H1 (cell line): ENCODE data around the gene ANKEF1. TPM values are rescaled to one million over a fixed set of nuclear protein-coding genes. Genes with fewer than 3 reads are reported as not detected.

Experiments
- CTCF ChIA-PET: fragments of 300-600 bp; sonication (Branson Sonifier 250); formaldehyde crosslinking; loops from one replicate; lab custom pipeline; 2021; ENCODE audit not compliant: partially characterized antibody; lab: Charles Lee
- POLR2A ChIA-PET: fragments of 300-600 bp; sonication (Branson Sonifier 250); formaldehyde crosslinking; loops from one replicate; lab custom pipeline; 2021; ENCODE audit warnings: inconsistent platforms; ENCODE audit not compliant: partially characterized antibody; lab: Charles Lee
- DNase-seq, 2 experiments: peaks; one replicate each; pipeline versions ENCODE4 v3.0.0 to v3.0.0-alpha.2; 2010 to 2022; ENCODE audit warnings: low spot score in 2 of 2, low read depth in 1 of 2, mixed read lengths in 1 of 2
- FAIRE-seq: peaks from 2 replicates; lab custom pipeline; 2011; peaks lifted over from hg19 to GRCh38; lab: Jason Lieb, UNC
- H2AFZ ChIP-seq: 2 replicates; pipeline ENCODE4 v1.8.1; 2012; ENCODE audit warnings: low read length, inconsistent platforms
- H2AK5ac ChIP-seq: 2 replicates; pipeline ENCODE4 v1.6.1; 2013; ENCODE audit warnings: low read depth, low read length
- H2BK120ac ChIP-seq: replicated peaks from 2 replicates; pipeline ENCODE3; 2013; ENCODE audit warnings: low read depth, low read length, inconsistent platforms
- H2BK12ac ChIP-seq: 2 replicates; pipeline ENCODE4 v1.6.1; 2013; ENCODE audit warnings: low read depth, low read length
- H2BK15ac ChIP-seq: 2 replicates; pipeline ENCODE4 v1.6.1; 2013; ENCODE audit warnings: low read length
- H2BK20ac ChIP-seq: 2 replicates; pipeline ENCODE4 v1.6.1; 2013; ENCODE audit warnings: low read length
- H2BK5ac ChIP-seq: 2 replicates; pipeline ENCODE4 v1.6.1; 2013; ENCODE audit warnings: low read depth, low read length
- H3K14ac ChIP-seq: 2 replicates; pipeline ENCODE4 v1.6.1; 2013; ENCODE audit warnings: inconsistent platforms; ENCODE audit not compliant: insufficient read length
- H3K18ac ChIP-seq: 2 replicates; pipeline ENCODE4 v1.6.1; 2013; ENCODE audit warnings: low read length; ENCODE audit errors: extremely low read depth
- H3K23ac ChIP-seq: 2 replicates; pipeline ENCODE4 v1.6.1; 2013; ENCODE audit warnings: inconsistent platforms; ENCODE audit not compliant: insufficient read length
- H3K23me2 ChIP-seq: 2 replicates; pipeline ENCODE4 v1.6.1; 2013; ENCODE audit warnings: low read depth, low read length
- H3K27ac ChIP-seq: 2 replicates; pipeline ENCODE4 v1.6.1; 2011; ENCODE audit warnings: low read depth, low read length, inconsistent platforms
- H3K27me3 ChIP-seq, 4 experiments: replicated peaks in 1 of 4; 1 replicate in 1 of 4; 2 replicates in 3 of 4; pipeline versions ENCODE4 v1.6.1 to v1.8.1; 2011 to 2013; ENCODE audit warnings: low read length in 3 of 4, mild to moderate bottlenecking in 3 of 4, inconsistent platforms in 2 of 4, mixed read lengths in 2 of 4, moderate library complexity in 1 of 4; ENCODE audit not compliant: control insufficient read depth in 3 of 4, insufficient read depth in 3 of 4; ENCODE audit errors: extremely low read depth in 1 of 4
- H3K36me3 ChIP-seq, 4 experiments: 2 replicates each; pipeline versions ENCODE4 v1.6.1 to v1.8.1; 2011 to 2013; ENCODE audit warnings: mild to moderate bottlenecking in 4 of 4, low read length in 3 of 4, moderate library complexity in 2 of 4, control low read depth in 1 of 4, inconsistent platforms in 1 of 4; ENCODE audit not compliant: insufficient read depth in 4 of 4, control insufficient read depth in 2 of 4
- H3K4ac ChIP-seq: replicated peaks from 2 replicates; pipeline ENCODE3; 2013; ENCODE audit warnings: low read length, low read depth, mixed read lengths, inconsistent platforms; ENCODE audit not compliant: insufficient read length
- H3K4me1 ChIP-seq, 4 experiments: replicated peaks in 1 of 4; 1 replicate in 1 of 4; 2 replicates in 3 of 4; pipeline versions ENCODE4 v1.6.1 to v1.8.1; 2011 to 2013; ENCODE audit warnings: low read length in 3 of 4, inconsistent platforms in 2 of 4, mixed read lengths in 1 of 4; ENCODE audit not compliant: insufficient read depth in 4 of 4, control insufficient read depth in 3 of 4
- H3K4me2 ChIP-seq, 2 experiments: 2 replicates each; pipeline versions ENCODE4 v1.6.1 to v1.8.1; 2011 to 2013; ENCODE audit warnings: low read depth in 2 of 2, low read length in 2 of 2, control low read depth in 1 of 2, inconsistent platforms in 1 of 2, mild to moderate bottlenecking in 1 of 2; ENCODE audit not compliant: insufficient read depth in 1 of 2
- H3K4me3 ChIP-seq, 4 experiments: fragments of 200-600, 300-600 bp in 1 of 4; sonication (generic), shearing (Covaris generic), sonication (Bioruptor Twin) in 1 of 4; 2 replicates each; pipeline versions ENCODE4 v1.5.1 to v1.8.1; 2011 to 2016; ENCODE audit warnings: low read length in 4 of 4, low read depth in 3 of 4, control low read depth in 2 of 4, inconsistent platforms in 2 of 4, mild to moderate bottlenecking in 2 of 4, mixed read lengths in 1 of 4, moderate library complexity in 1 of 4; ENCODE audit not compliant: insufficient read depth in 2 of 4; ENCODE audit errors: extremely low read depth in 1 of 4
- H3K56ac ChIP-seq: replicated peaks from 2 replicates; pipeline ENCODE3; 2013; ENCODE audit warnings: low read depth, mild to moderate bottlenecking, mixed read lengths, low read length, inconsistent platforms; ENCODE audit not compliant: insufficient read length
- H3K79me1 ChIP-seq: 2 replicates; pipeline ENCODE4 v1.6.1; 2013; ENCODE audit warnings: low read depth, low read length, control low read depth
- H3K79me2 ChIP-seq, 2 experiments: 2 replicates each; pipeline versions ENCODE4 v1.6.1 to v1.8.1; 2012 to 2013; ENCODE audit warnings: low read length in 2 of 2, mild to moderate bottlenecking in 2 of 2, inconsistent platforms in 1 of 2; ENCODE audit not compliant: insufficient read depth in 2 of 2, control insufficient read depth in 1 of 2
- H3K9ac ChIP-seq, 4 experiments: replicated peaks in 1 of 4; 1 replicate in 1 of 4; 2 replicates in 3 of 4; pipeline versions ENCODE4 v1.6.1 to v1.8.1; 2011 to 2013; ENCODE audit warnings: low read depth in 3 of 4, low read length in 3 of 4, control low read depth in 2 of 4, mild to moderate bottlenecking in 2 of 4, moderate library complexity in 2 of 4, inconsistent platforms in 1 of 4; ENCODE audit errors: extremely low read depth in 1 of 4
- H3K9me3 ChIP-seq, 2 experiments: 2 replicates each; pipeline versions ENCODE4 v1.6.1 to v1.8.1; 2012 to 2013; ENCODE audit warnings: mild to moderate bottlenecking in 2 of 2, moderate library complexity in 2 of 2, control low read depth in 1 of 2, inconsistent platforms in 1 of 2, low read depth in 1 of 2, low read length in 1 of 2, mixed read lengths in 1 of 2; ENCODE audit not compliant: insufficient read depth in 2 of 2
- H4K20me1 ChIP-seq, 2 experiments: replicated peaks in 1 of 2; 2 replicates each; pipeline versions ENCODE3 to v1.8.1; 2011 to 2013; ENCODE audit warnings: inconsistent platforms in 2 of 2, low read length in 2 of 2, mild to moderate bottlenecking in 1 of 2; ENCODE audit not compliant: insufficient read depth in 2 of 2, control insufficient read depth in 1 of 2
- H4K5ac ChIP-seq: 2 replicates; pipeline ENCODE4 v1.6.1; 2013; ENCODE audit warnings: low read length, low read depth, mixed read lengths, inconsistent platforms; ENCODE audit not compliant: insufficient read length
- H4K8ac ChIP-seq: 2 replicates; pipeline ENCODE4 v1.8.0; 2013; ENCODE audit warnings: mild to moderate bottlenecking, moderate library complexity, low read length, inconsistent platforms; ENCODE audit not compliant: insufficient read depth; ENCODE audit errors: extremely low read depth
- H4K91ac ChIP-seq: replicated peaks from 2 replicates; pipeline ENCODE3; 2013; ENCODE audit warnings: low read length, mixed read lengths, inconsistent platforms; ENCODE audit not compliant: insufficient read length
- CTCF ChIP-seq, 3 experiments: IDR thresholded peaks; 1 replicate in 2 of 3; 2 replicates in 1 of 3; pipeline versions ENCODE4 v1.5.1 to v1.6.1; 2011; ENCODE audit warnings: low read length in 3 of 3, mild to moderate bottlenecking in 3 of 3, inconsistent platforms in 2 of 3, low read depth in 1 of 3, moderate library complexity in 1 of 3; ENCODE audit not compliant: insufficient read depth in 1 of 3; ENCODE audit errors: control extremely low read depth in 1 of 3
- EGR1 ChIP-seq: IDR thresholded peaks from 2 replicates; pipeline ENCODE4 v1.6.1; 2011; ENCODE audit warnings: low read depth, low read length, borderline replicate concordance
- NANOG ChIP-seq: IDR thresholded peaks from 2 replicates; pipeline ENCODE4 v1.6.1; 2011; ENCODE audit warnings: low read length, low read depth, mild to moderate bottlenecking, inconsistent platforms; ENCODE audit not compliant: insufficient read depth, poor library complexity, severe bottlenecking
- PHF8 ChIP-seq: fragments of 200-600 bp; sonication (generic); conservative IDR thresholded peaks from 2 replicates; pipeline ENCODE4 v1.7.1; 2012; ENCODE audit warnings: low read depth, mild to moderate bottlenecking, inconsistent platforms, low read length, moderate library complexity
- POLR2AphosphoS5 ChIP-seq: IDR thresholded peaks from 2 replicates; pipeline ENCODE4 v1.6.1; 2011; ENCODE audit warnings: low read depth, low read length
- RAD21 ChIP-seq, 2 experiments: IDR thresholded peaks in 1 of 2; conservative IDR thresholded peaks in 1 of 2; 2 replicates each; pipeline ENCODE4 v1.6.1; 2011; ENCODE audit warnings: low read depth in 2 of 2, low read length in 2 of 2, improper control_type of control experiment in 1 of 2, inconsistent platforms in 1 of 2, mild to moderate bottlenecking in 1 of 2, moderate library complexity in 1 of 2
- RBBP5 ChIP-seq: IDR thresholded peaks from 2 replicates; pipeline ENCODE4 v1.7.1; 2012; ENCODE audit warnings: low read depth, mild to moderate bottlenecking, inconsistent platforms, low read length, moderate library complexity, borderline replicate concordance
- TAF1 ChIP-seq: IDR thresholded peaks from 2 replicates; pipeline ENCODE4 v1.6.1; 2011; ENCODE audit warnings: mild to moderate bottlenecking, low read depth, low read length
- WGBS, 2 experiments: shearing (Covaris generic) in 1 of 2; methylation state at CpG; one replicate each; pipeline versions ENCODE4 v1.1.6 to v1.1.7; 2013 to 2015; ENCODE audit warnings: low lambda C conversion rate in 2 of 2, mixed read lengths in 2 of 2, inconsistent platforms in 1 of 2, low coverage in 1 of 2, missing lambda C conversion rate in 1 of 2; ENCODE audit not compliant: insufficient replicate concordance in 2 of 2, insufficient coverage in 1 of 2, insufficient read length in 1 of 2; ENCODE audit errors: extremely low coverage in 1 of 2, missing lambda C conversion rate in 1 of 2; 5-methylcytosine and 5-hydroxymethylcytosine counted together
- polyA plus RNA-seq, 7 experiments: library from polyadenylated mRNA; depleted of rRNA in 3 of 7; stranded (reverse) in 5 of 7; unstranded in 2 of 7; fragments of >200 nt in 5 of 7; fragments of 200-250 nt in 2 of 7; gene quantifications; 1 replicate in 5 of 7; 2 replicates in 1 of 7; 4 replicates in 1 of 7; pipeline versions ENCODE4 v1.2.1 to v1.2.3, GENCODE V29; 2011 to 2013; ENCODE audit warnings: missing spikeins in 2 of 7, mixed read lengths in 2 of 7
- total RNA-seq: library from RNA; stranded (reverse); fragmentation: NEBNext Ultra II Directional; extraction: Animal tissue kit (Norgen Biotek cat#: 25700); gene quantifications from 2 replicates; pipeline ENCODE4 v1.2.1, GENCODE V29; 2021

ANKEF1 gene
- total and polyA plus RNA-seq, 2 of the 8 experiments (the other 6 are each of a cell fraction or from before 2014, with no cell fraction given): 2.8 to 10.0 TPM

- H2BK5ac ChIP-seq: no peak overlapping the region
- no peak overlapping the region for H2AFZ ChIP-seq
- 75% methylated on average over 1 of the region's 1 CpG; no CpG with 5 or more reads in 1 of the 2 experiments for WGBS, 2 experiments
- DNase-seq (no peak), FAIRE-seq (no peak)
- no peak for TF ChIP-seq CTCF (IDR thresholded peaks at IDR 0.05; ENCODE audit: control extremely low read depth in 1 of 3, insufficient read depth in 1 of 3, low read depth in 1 of 3, low read length in 3 of 3)
- TF ChIP-seq PHF8: no peak
- TF ChIP-seq EGR1: no peak
- TF ChIP-seq POLR2AphosphoS5: no peak
- no peak for TF ChIP-seq RBBP5
- TF ChIP-seq RAD21 (IDR thresholded peaks at IDR 0.05 in 1 of 2, conservative IDR thresholded peaks at IDR 0.05 in 1 of 2; ENCODE audit: low read depth in 2 of 2, low read length in 2 of 2): no peak
- TF ChIP-seq NANOG: no peak
- no peak for TF ChIP-seq TAF1
- no peak overlapping the region for H2BK12ac ChIP-seq
- no peak overlapping the region for H2BK20ac ChIP-seq
- H3K79me2 ChIP-seq: no peaks in the 10 kb centered on the region
- ChIA-PET POLR2A (no interaction called here), CTCF (interaction anchor here (0.7 to 1.7 kb wide), 9 partner anchors 8 to 371 kb away, joined by 3 to 5 read pairs (median 3); no protein-coding TSS in a partner anchor)
- no peaks in the 10 kb centered on the region for H3K9me3 ChIP-seq
- H3K14ac ChIP-seq: no peak overlapping the region
- H4K5ac ChIP-seq: no peak overlapping the region
- no peak overlapping the region for H2BK15ac ChIP-seq
- no peaks in the 10 kb centered on the region for H3K23me2 ChIP-seq
- no peaks in the 10 kb centered on the region for H4K20me1 ChIP-seq
- H3K79me1 ChIP-seq: no peaks in the 10 kb centered on the region
- no peak overlapping the region for H3K56ac ChIP-seq
- H3K4me3 ChIP-seq: no peak overlapping the region
- H3K9ac ChIP-seq: no peak overlapping the region
- H4K91ac ChIP-seq: no peak overlapping the region
- H4K8ac ChIP-seq: no peak overlapping the region
- H2BK120ac ChIP-seq: no peak overlapping the region
- no peak overlapping the region for H3K4me2 ChIP-seq
- H3K18ac ChIP-seq: no peak overlapping the region
- no peaks in the 10 kb centered on the region for H3K4me1 ChIP-seq
- H3K36me3 ChIP-seq: no peaks in the 10 kb centered on the region
- H2AK5ac ChIP-seq: no peak overlapping the region
- no peak overlapping the region for H3K4ac ChIP-seq
- no peak overlapping the region for H3K23ac ChIP-seq
- H3K27me3 ChIP-seq: no peaks in the 10 kb centered on the region
- H3K27ac ChIP-seq: no peak overlapping the region
These were observed 45.6 kb upstream of the ANKEF1 start for GRCh38 chr20:9989066-9989724.
